GM18951 (cell line): Measurements from ENCODE around the gene MFSD6.
"Not testable (repeated sequence)": the region's sequence is repeated elsewhere in the genome, so short reads cannot be mapped to it uniquely, and the experiment has no call there.

Source experiments
- POLR2A ChIP-seq: IDR thresholded peaks from 4 replicates; pipeline ENCODE4 v1.6.1; 2011; ENCODE audit warnings: mild to moderate bottlenecking; ENCODE audit not compliant: insufficient read length, insufficient read depth; ENCODE audit errors: extremely low read depth
- in situ Hi-C: fragments of 300-500 bp; cut with MboI; formaldehyde crosslinking; loops from one replicate; pipeline ENCODE4 v1.12.0; 2022; ENCODE audit warnings: low sequenced_read_pairs, mixed read lengths, inconsistent platforms; ENCODE audit not compliant: unreplicated experiment

Gene MFSD6

GRCh38 chr2:190470256-190470826, 62.2 kb downstream of the MFSD6 start:
- in situ Hi-C loops = no loop called here
- TF ChIP-seq POLR2A = no peak

- TF ChIP-seq POLR2A = no peak
- in situ Hi-C loops = no loop called here
Observed at GRCh38 chr2:190477661-190478454, 69.7 kb downstream of the MFSD6 start.

GRCh38 chr2:190478572-190479195, 70.5 kb downstream of the MFSD6 start:
- TF ChIP-seq POLR2A = no peak

GRCh38 chr2:190481339-190481738, 73.2 kb downstream of the MFSD6 start:
- TF ChIP-seq POLR2A = no peak
- in situ Hi-C loops = no loop called here

More at GRCh38 chr2:190478572-190479195, 70.5 kb downstream of the MFSD6 start:
- in situ Hi-C loops = no loop called here

GRCh38 chr2:190482451-190482850, 74.3 kb downstream of the MFSD6 start:
- no peak for TF ChIP-seq POLR2A
- in situ Hi-C loops = no loop called here

GRCh38 chr2:190486037-190486623, 78.0 kb downstream of the MFSD6 start:
- no peak for TF ChIP-seq POLR2A
- in situ Hi-C loops = no loop called here

GRCh38 chr2:190488516-190489233, 80.5 kb downstream of the MFSD6 start:
- TF ChIP-seq POLR2A = no peak
- in situ Hi-C loops = no loop called here

- in situ Hi-C loops = no loop called here
- TF ChIP-seq POLR2A = no peak
Observed at GRCh38 chr2:190489475-190489874, 81.3 kb downstream of the MFSD6 start.

GRCh38 chr2:190490502-190490901, 82.3 kb downstream of the MFSD6 start:
- no peak for TF ChIP-seq POLR2A
- in situ Hi-C loops = no loop called here

- in situ Hi-C loops = no loop called here
- TF ChIP-seq POLR2A = no peak
Observed at GRCh38 chr2:190493095-190493494, 84.9 kb downstream of the MFSD6 start.

GRCh38 chr2:190494600-190495227, 86.6 kb downstream of the MFSD6 start:
- in situ Hi-C loops = not testable (repeated sequence)

GRCh38 chr2:190497428-190497827, 89.3 kb downstream of the MFSD6 start:
- in situ Hi-C loops = no loop called here
- TF ChIP-seq POLR2A = no peak

GRCh38 chr2:190499273-190499672, 91.1 kb downstream of the MFSD6 start:
- no peak for TF ChIP-seq POLR2A
- in situ Hi-C loops = no loop called here
